GM12878 (cell line): Measurements from ENCODE around the gene ELOVL4. TPM values are rescaled to one million over a fixed set of nuclear protein-coding genes. Genes with fewer than 3 reads are reported as not detected.

Source experiments
- ATAC-seq: fragments of 200-7000 bp; cut with Tn5 transposase; 3 replicates; pipeline ENCODE4 v1.9.1; 2020; ENCODE audit warnings: mild to moderate bottlenecking, moderate library complexity
- BruUV-seq: library from RNA; stranded (reverse); fragments of 400-500 nt; replicated peaks from 2 replicates; lab custom pipeline; 2021; lab: Mats Ljungman, UMichigan
- CTCF ChIA-PET: fragments of 300-600 bp; sonication (Branson Sonifier 250); formaldehyde crosslinking; extraction: SDS; loops from one replicate; lab custom pipeline; 2021; ENCODE audit warnings: inconsistent platforms; lab: Yijun Ruan, JAX
- POLR2A ChIA-PET: fragments of 350-600 bp; formaldehyde crosslinking; extraction: SDS; loops from one replicate; lab custom pipeline; 2021; ENCODE audit warnings: inconsistent platforms; lab: Charles Lee
- RAD21 ChIA-PET: fragments of 300-600 bp; sonication (Branson Sonifier 250); formaldehyde crosslinking; loops from one replicate; lab custom pipeline; 2023; ENCODE audit warnings: antibody characterized with exemption; ENCODE audit not compliant: unreplicated experiment; lab: Charles Lee
- SMC1A ChIA-PET: fragments of 300-600 bp; sonication (Branson Sonifier 250); formaldehyde crosslinking; loops from one replicate; lab custom pipeline; 2023; ENCODE audit not compliant: unreplicated experiment, uncharacterized antibody; lab: Charles Lee
- DNase-seq: peaks from one replicate; pipeline ENCODE4 v3.0.0-alpha.2; 2011; ENCODE audit warnings: low read depth, low spot score
- FAIRE-seq: peaks from 3 replicates; lab custom pipeline; 2011; peaks lifted over from hg19 to GRCh38; lab: Jason Lieb, UNC
- H2AFZ ChIP-seq: 2 replicates; pipeline ENCODE4 v1.6.0; 2011; ENCODE audit warnings: low read depth, low read length, control low read depth; ENCODE audit not compliant: control insufficient read depth
- H3K27ac ChIP-seq: 2 replicates; pipeline ENCODE4 v1.5.1; 2011; ENCODE audit warnings: control low read depth; ENCODE audit not compliant: control insufficient read depth, insufficient read depth
- H3K27me3 ChIP-seq, 2 experiments: replicated peaks in 1 of 2; 2 replicates each; pipeline versions ENCODE4 v1.6.0 to v1.6.1; 2011; ENCODE audit warnings: low read length in 1 of 2; ENCODE audit not compliant: control insufficient read depth in 2 of 2, insufficient read depth in 2 of 2
- H3K36me3 ChIP-seq, 2 experiments: 2 replicates each; pipeline ENCODE4 v1.5.1; 2011; ENCODE audit warnings: low read length in 1 of 2; ENCODE audit not compliant: control insufficient read depth in 2 of 2, insufficient read depth in 2 of 2
- H3K4me1 ChIP-seq: 2 replicates; pipeline ENCODE4 v1.6.1; 2011; ENCODE audit warnings: mild to moderate bottlenecking, low read length, moderate library complexity, mixed read lengths; ENCODE audit not compliant: control insufficient read depth, insufficient read depth
- H3K4me2 ChIP-seq: 2 replicates; pipeline ENCODE4 v1.6.0; 2011; ENCODE audit warnings: control low read depth; ENCODE audit not compliant: control insufficient read depth, insufficient read depth
- H3K4me3 ChIP-seq: fragments of 200-600 bp; sonication (generic); 2 replicates; pipeline ENCODE4 v1.5.1; 2016
- H3K79me2 ChIP-seq: 2 replicates; pipeline ENCODE4 v1.6.0; 2011; ENCODE audit warnings: low read length; ENCODE audit not compliant: control insufficient read depth, insufficient read depth
- H3K9ac ChIP-seq: 2 replicates; pipeline ENCODE4 v1.8.0; 2011; ENCODE audit warnings: low read length, control low read depth, mixed read lengths; ENCODE audit not compliant: control insufficient read depth, insufficient read depth
- H3K9me3 ChIP-seq: replicated peaks from 3 replicates; pipeline ENCODE4 v1.5.1; 2011; ENCODE audit warnings: mild to moderate bottlenecking, low read length; ENCODE audit not compliant: control insufficient read depth, insufficient read depth
- H4K20me1 ChIP-seq: 2 replicates; pipeline ENCODE4 v1.6.0; 2011; ENCODE audit not compliant: control insufficient read depth, insufficient read depth
- BACH1 ChIP-seq: fragments of 450-650 bp; IDR thresholded peaks from 2 replicates; pipeline ENCODE4 v1.6.1; 2017; ENCODE audit warnings: mild to moderate bottlenecking, borderline replicate concordance
- DPF2 ChIP-seq: fragments of 450-650 bp; IDR thresholded peaks from 2 replicates; pipeline ENCODE4 v1.6.1; 2017; ENCODE audit warnings: mild to moderate bottlenecking
- GATAD2B ChIP-seq: fragments of 450-650 bp; conservative IDR thresholded peaks from 2 replicates; pipeline ENCODE4 v1.6.1; 2017; ENCODE audit warnings: low read depth, mild to moderate bottlenecking, moderate library complexity
- KAT2A ChIP-seq: conservative IDR thresholded peaks from 2 replicates; pipeline ENCODE4 v1.6.1; 2011; ENCODE audit warnings: low read depth, low read length; ENCODE audit not compliant: control insufficient read depth
- MEF2A ChIP-seq: IDR thresholded peaks from 2 replicates; pipeline ENCODE4 v1.6.1; 2011; ENCODE audit warnings: low read depth, mild to moderate bottlenecking, low read length, moderate library complexity; ENCODE audit not compliant: insufficient read depth
- NFIC ChIP-seq: IDR thresholded peaks from 2 replicates; pipeline ENCODE4 v1.6.1; 2012; ENCODE audit warnings: low read depth, mild to moderate bottlenecking, inconsistent platforms, low read length, moderate library complexity
- RELA ChIP-seq: fragments of 450-650 bp; IDR thresholded peaks from 2 replicates; pipeline ENCODE4 v1.8.0; 2014; ENCODE audit warnings: borderline replicate concordance; ENCODE audit not compliant: partially characterized antibody
- SMC3 ChIP-seq: IDR thresholded peaks from 2 replicates; pipeline ENCODE4 v1.6.1; 2011; ENCODE audit warnings: low read length, improper control_type of control experiment, borderline replicate concordance
- SP1 ChIP-seq: IDR thresholded peaks from one replicate; pipeline ENCODE4 v1.6.1; 2011; ENCODE audit warnings: low read depth, low read length
- SREBF2 ChIP-seq: IDR thresholded peaks from 2 replicates; pipeline ENCODE4 v1.6.1; 2012; ENCODE audit warnings: mild to moderate bottlenecking, low read length
- SUPT20H ChIP-seq: IDR thresholded peaks from 2 replicates; pipeline ENCODE4 v1.6.1; 2011; ENCODE audit warnings: low read depth, mild to moderate bottlenecking, low read length, moderate library complexity, borderline replicate concordance; ENCODE audit not compliant: control insufficient read depth
- TCF7 ChIP-seq: IDR thresholded peaks from 2 replicates; pipeline ENCODE4 v1.6.1; 2014; ENCODE audit warnings: antibody characterized with exemption, borderline replicate concordance
- USF1 ChIP-seq: IDR thresholded peaks from 2 replicates; pipeline ENCODE4 v1.6.1; 2011; ENCODE audit warnings: borderline replicate concordance, low read depth, mild to moderate bottlenecking, moderate library complexity, mixed read lengths, low read length; ENCODE audit not compliant: insufficient read depth; ENCODE audit errors: extremely low read length
- YY1 ChIP-seq: IDR thresholded peaks from 2 replicates; pipeline ENCODE4 v1.6.1; 2011; ENCODE audit warnings: low read depth, mild to moderate bottlenecking, low read length
- ZSCAN29 ChIP-seq: fragments of 450-650 bp; IDR thresholded peaks from 2 replicates; pipeline ENCODE4 v1.6.1; 2017; ENCODE audit warnings: mild to moderate bottlenecking, moderate library complexity
- in situ Hi-C: fragments of 300-500 bp; cut with MboI; formaldehyde crosslinking; loops from 9 replicates; pipeline ENCODE4 v1.14.3; 2018; ENCODE audit warnings: mixed read lengths
- intact Hi-C: fragments of 100-400 bp; cut with micrococcal nuclease; formaldehyde crosslinking; loops from one replicate; pipeline ENCODE4 v1.14.2; 2022; ENCODE audit not compliant: unreplicated experiment
- polyA plus RNA-seq, 11 experiments: library from polyadenylated mRNA; depleted of rRNA in 4 of 11; unstranded in 6 of 11; stranded (reverse) in 5 of 11; fragments of >200 nt; fragmentation: Nextera tagmentation in 4 of 11; fragmentation: Illumina TruSeq in 1 of 11; extraction: Ambion mirVana in 4 of 11; extraction: Trizol in 1 of 11; gene quantifications; 1 replicate in 1 of 11; 2 replicates in 10 of 11; pipeline versions ENCODE4 v1.2.1 to v1.2.3, GENCODE V29; 2011 to 2016; ENCODE audit warnings: inconsistent platforms in 2 of 11, missing spikeins in 2 of 11, low read depth in 1 of 11
- total RNA-seq, 4 experiments: library from RNA; depleted of rRNA in 3 of 4; stranded (reverse); fragments of >200 nt in 3 of 4; fragmentation: Illumina TruSeq in 1 of 4; extraction: Trizol in 1 of 4; gene quantifications; 2 replicates each; pipeline versions ENCODE4 v1.2.1 to v1.2.3, GENCODE V29; 2013 to 2021
- TF ChIP-seq, protein P1 (sequence below): IDR thresholded peaks from 2 replicates; pipeline ENCODE4 v1.6.1; 2011; ENCODE audit warnings: low read depth, low read length, improper control_type of control experiment, borderline replicate concordance
- TF ChIP-seq, protein P2 (sequence below): fragments of 450-650 bp; conservative IDR thresholded peaks from 2 replicates; pipeline ENCODE4 v1.6.1; 2017; ENCODE audit warnings: mild to moderate bottlenecking, moderate library complexity

ELOVL4 gene
- total and polyA plus RNA-seq, 10 of the 15 experiments (the other 5 are each of a cell fraction or from before 2014, with no cell fraction given): 0.03 to 0.15 (median 0.08) TPM; not detected in 7

GRCh38 chr6:79993911-79994309 lies 46.6 kb upstream of the ELOVL4 start:
- H2AFZ ChIP-seq: no peak overlapping the region
- no TSS peak for BruUV-seq
- ChIA-PET RAD21 (no interaction called here), CTCF (no interaction called here), SMC1A (interaction anchor here (0.9 to 1.3 kb wide), 2 partner anchors 18 to 82 kb away, joined by 3 read pairs; no protein-coding TSS in a partner anchor), POLR2A (interaction anchor here (1.3 kb wide), 1 partner anchor 10 kb away, joined by 4 read pairs; no protein-coding TSS in a partner anchor)
- H3K27me3 ChIP-seq: peaks cover 0 to 1% of the 10 kb centered on the region in 2 experiments; a peak in 1 of 4 replicates
- H3K9me3 ChIP-seq: no peaks in the 10 kb centered on the region; the same call in 2 of the 3 replicates
- no peak overlapping the region for H3K9ac ChIP-seq
- no peak overlapping the region for H3K27ac ChIP-seq
- no peak for TF ChIP-seq USF1
- TF ChIP-seq TCF7: no peak
- no peak for TF ChIP-seq SUPT20H
- TF ChIP-seq, protein P1, sequence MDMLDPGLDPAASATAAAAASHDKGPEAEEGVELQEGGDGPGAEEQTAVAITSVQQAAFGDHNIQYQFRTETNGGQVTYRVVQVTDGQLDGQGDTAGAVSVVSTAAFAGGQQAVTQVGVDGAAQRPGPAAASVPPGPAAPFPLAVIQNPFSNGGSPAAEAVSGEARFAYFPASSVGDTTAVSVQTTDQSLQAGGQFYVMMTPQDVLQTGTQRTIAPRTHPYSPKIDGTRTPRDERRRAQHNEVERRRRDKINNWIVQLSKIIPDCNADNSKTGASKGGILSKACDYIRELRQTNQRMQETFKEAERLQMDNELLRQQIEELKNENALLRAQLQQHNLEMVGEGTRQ: no peak
- TF ChIP-seq ZSCAN29: no peak
- TF ChIP-seq KAT2A: no peak
- no peak for TF ChIP-seq DPF2
- no peak for TF ChIP-seq SP1
- TF ChIP-seq, protein P2, sequence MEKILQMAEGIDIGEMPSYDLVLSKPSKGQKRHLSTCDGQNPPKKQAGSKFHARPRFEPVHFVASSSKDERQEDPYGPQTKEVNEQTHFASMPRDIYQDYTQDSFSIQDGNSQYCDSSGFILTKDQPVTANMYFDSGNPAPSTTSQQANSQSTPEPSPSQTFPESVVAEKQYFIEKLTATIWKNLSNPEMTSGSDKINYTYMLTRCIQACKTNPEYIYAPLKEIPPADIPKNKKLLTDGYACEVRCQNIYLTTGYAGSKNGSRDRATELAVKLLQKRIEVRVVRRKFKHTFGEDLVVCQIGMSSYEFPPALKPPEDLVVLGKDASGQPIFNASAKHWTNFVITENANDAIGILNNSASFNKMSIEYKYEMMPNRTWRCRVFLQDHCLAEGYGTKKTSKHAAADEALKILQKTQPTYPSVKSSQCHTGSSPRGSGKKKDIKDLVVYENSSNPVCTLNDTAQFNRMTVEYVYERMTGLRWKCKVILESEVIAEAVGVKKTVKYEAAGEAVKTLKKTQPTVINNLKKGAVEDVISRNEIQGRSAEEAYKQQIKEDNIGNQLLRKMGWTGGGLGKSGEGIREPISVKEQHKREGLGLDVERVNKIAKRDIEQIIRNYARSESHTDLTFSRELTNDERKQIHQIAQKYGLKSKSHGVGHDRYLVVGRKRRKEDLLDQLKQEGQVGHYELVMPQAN: no peak
- no peak for TF ChIP-seq MEF2A
- TF ChIP-seq GATAD2B: no peak
- no peak for TF ChIP-seq BACH1
- no peak for TF ChIP-seq SMC3
- TF ChIP-seq RELA: no peak
- TF ChIP-seq YY1: no peak
- no peak for TF ChIP-seq SREBF2
- TF ChIP-seq NFIC: no peak
- no peaks in the 10 kb centered on the region for H3K79me2 ChIP-seq
- ATAC-seq: no peak
- H3K36me3 ChIP-seq: no peaks in the 10 kb centered on the region
- H3K4me3 ChIP-seq: no peak overlapping the region
- in situ Hi-C loops: no loop called here
- no peak overlapping the region for H3K4me2 ChIP-seq
- no peaks in the 10 kb centered on the region for H3K4me1 ChIP-seq
- FAIRE-seq: no peak
- intact Hi-C loops: no loop called here
- H4K20me1 ChIP-seq: no peaks in the 10 kb centered on the region
- DNase-seq: no peak
